Measurements from ENCODE around the gene TPPP.

- no peak for TF ChIP-seq EZH2 (IDR thresholded peaks at IDR 0.05; ENCODE audit: insufficient read depth, poor library complexity, severe bottlenecking)
- TF ChIP-seq EZH2phosphoT487 (IDR thresholded peaks at IDR 0.05; ENCODE audit: insufficient read depth, low read depth), result no peak
These were observed 71.8 kb downstream of the TPPP start for GRCh38 chr5:621341-621761.

Data from GM23248 (cell line).